NCI-H2171 treated with DMSO at 0.1 percent for 48 hours (cell line): ENCODE results near the gene PARP11.
"Not testable (repeated sequence)": the region's sequence is repeated elsewhere in the genome, so short reads cannot be mapped to it uniquely, and the experiment has no call there.

Experiments
- DNase-seq: peaks from one replicate; lab custom pipeline; 2025; lab: John Stamatoyannopoulos, UW

The PARP11 gene

GRCh38 chr12:3882896-3883564, 9.8 kb upstream of the PARP11 start:
- peak; percentile 31 for DNase-seq

DNA sequence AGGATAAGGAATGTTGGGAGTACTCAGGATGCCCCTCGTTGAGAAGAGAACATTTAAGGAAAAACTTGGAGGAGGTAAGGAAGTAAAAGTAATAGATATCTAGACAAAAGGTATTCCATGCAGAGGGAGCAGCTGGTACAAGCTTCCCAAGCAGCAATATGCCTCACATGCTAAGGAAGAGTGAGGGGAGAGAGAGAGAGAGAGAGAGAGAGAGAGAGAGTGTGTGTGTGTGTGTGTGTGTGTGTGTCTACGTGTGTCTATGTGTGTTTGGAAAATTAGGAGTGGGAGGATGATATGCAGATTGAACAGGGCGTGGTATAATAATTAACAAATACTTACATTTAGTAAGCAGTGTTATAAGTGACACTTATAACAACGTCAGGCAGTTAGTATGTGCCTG, 9.2 kb upstream of the PARP11 start:
- DNase-seq: no peak

DNA sequence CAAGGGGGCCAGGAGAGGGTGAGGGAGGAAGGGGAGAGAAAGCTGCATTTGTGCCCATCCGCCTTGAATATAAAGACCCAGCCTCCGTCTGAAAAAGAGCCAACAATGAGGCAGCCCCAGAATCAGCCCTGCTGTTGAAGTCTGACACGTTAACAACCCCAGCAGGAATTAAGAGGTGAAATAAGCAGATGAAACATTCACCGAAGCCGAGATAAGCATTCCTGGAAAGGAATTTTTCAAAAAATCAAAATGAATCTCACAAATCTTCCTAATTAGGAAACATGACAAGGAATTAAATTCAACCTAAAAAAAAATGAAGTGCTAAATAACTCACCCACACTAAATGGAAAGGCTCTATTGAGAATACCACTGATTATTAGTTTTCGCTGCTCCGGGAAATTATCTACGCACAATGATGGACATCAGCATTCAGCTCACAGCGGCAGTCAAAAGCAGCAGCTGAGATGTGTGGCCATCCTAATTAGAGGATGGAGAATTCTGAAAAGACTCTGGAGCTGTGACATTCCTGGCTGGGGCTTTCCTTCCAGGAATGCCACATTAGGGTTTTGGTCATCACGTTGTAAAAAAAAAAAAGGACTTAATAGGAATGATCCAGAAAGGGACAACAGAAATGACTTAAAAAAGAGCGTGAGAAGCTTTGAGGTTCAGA, 8.2 kb upstream of the PARP11 start:
- no peak for DNase-seq

DNA sequence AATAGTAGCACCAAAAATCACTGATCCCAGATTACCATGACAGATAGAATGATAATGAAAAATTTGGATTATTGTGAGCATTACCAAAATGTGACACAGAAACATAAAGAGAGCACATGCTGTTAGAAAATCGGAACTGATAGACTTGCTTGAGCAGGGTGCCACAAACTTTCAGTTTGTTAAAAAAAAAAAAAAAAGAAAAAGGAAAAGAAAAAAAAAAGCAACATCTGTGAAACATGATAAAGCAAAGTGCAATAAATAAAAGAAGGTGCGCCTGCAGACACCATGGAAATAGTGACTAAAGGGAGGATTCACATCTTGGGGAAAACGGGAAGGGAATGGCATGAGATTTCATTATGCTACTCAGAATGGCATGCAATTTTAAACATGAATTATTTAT, 6.6 kb upstream of the PARP11 start:
- no peak for DNase-seq

GRCh38 chr12:3871356-3871755, 1.8 kb downstream of the PARP11 start:
- no peak for DNase-seq

- DNase-seq: no peak
Measured at GRCh38 chr12:3869865-3870264, 3.3 kb downstream of the PARP11 start.

- no peak for DNase-seq
Measured at GRCh38 chr12:3869433-3869832, 3.8 kb downstream of the PARP11 start.

GRCh38 chr12:3863756-3864155, 9.4 kb downstream of the PARP11 start:
- no peak for DNase-seq

DNA sequence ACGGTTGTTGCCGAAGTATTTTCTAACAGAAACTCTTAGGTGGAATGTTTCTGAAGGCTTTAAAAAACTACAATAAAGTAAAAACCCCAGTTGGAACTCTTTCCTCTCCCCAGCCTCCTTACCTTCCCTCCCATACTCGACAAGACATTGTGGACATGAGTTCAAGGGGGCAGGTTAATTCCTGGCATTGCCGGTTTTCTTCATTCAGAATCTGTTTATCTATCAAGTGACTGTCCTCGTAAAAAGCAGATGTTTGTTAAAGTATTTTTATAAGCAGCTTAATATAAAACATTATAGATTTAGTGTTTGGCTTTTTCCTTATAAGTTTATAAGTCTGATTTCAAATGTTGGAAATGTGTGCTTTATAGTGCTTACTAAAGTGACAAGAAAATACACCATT, 30.7 kb downstream of the PARP11 start:
- no peak for DNase-seq

DNA sequence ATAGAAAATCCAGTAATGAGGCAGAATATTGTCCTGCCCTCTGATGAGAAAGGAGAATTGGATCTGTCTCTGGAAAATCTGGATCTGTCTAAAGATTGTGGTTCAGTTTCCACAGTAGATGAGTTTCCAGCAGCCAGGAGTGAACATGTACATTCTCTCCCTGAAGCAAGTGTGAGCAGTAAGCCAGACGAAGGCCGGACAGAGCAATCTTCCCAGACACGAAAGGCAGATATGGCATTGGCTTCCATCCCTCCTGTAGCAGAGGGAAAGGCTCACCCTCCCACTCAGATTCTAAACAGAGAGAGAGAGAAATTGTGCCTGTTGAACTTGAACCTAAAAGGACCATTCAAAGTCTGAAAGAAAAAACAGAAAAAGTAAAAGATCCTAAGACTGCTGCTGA, 31.4 kb downstream of the PARP11 start:
- DNase-seq: no peak

GRCh38 chr12:3840833-3841232, 32.4 kb downstream of the PARP11 start:
- DNase-seq: not testable (repeated sequence)

GRCh38 chr12:3839745-3840144, 33.5 kb downstream of the PARP11 start:
- DNase-seq: not testable (repeated sequence)

GRCh38 chr12:3838701-3839548, 34.3 kb downstream of the PARP11 start:
- not testable (repeated sequence) for DNase-seq

- no peak for DNase-seq
Measured at GRCh38 chr12:3838076-3838475, 35.1 kb downstream of the PARP11 start.

GRCh38 chr12:3837049-3837448, 36.1 kb downstream of the PARP11 start:
- DNase-seq: peak; percentile 29

GRCh38 chr12:3836641-3837040, 36.6 kb downstream of the PARP11 start:
- no peak for DNase-seq

GRCh38 chr12:3835914-3836313, 37.3 kb downstream of the PARP11 start:
- DNase-seq: no peak

DNA sequence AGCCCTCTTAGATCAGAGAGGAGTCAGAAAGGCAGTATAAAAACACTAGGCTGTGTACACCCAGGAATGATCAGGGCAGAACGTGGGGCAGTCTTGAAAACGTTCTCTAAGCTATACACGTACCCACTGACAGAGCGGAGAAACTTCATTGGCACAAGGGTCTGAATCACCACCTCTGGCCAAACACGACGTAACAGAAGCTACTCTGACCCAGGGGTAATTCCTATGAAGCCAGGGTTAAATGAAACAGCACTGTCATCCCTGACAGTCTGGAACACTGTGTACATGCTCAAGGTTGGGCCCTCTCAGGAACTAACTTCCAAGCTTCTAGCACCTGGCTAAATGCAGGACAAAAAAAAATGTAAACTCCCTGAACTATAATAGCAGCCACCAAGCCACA, 38.4 kb downstream of the PARP11 start:
- no peak for DNase-seq

DNA sequence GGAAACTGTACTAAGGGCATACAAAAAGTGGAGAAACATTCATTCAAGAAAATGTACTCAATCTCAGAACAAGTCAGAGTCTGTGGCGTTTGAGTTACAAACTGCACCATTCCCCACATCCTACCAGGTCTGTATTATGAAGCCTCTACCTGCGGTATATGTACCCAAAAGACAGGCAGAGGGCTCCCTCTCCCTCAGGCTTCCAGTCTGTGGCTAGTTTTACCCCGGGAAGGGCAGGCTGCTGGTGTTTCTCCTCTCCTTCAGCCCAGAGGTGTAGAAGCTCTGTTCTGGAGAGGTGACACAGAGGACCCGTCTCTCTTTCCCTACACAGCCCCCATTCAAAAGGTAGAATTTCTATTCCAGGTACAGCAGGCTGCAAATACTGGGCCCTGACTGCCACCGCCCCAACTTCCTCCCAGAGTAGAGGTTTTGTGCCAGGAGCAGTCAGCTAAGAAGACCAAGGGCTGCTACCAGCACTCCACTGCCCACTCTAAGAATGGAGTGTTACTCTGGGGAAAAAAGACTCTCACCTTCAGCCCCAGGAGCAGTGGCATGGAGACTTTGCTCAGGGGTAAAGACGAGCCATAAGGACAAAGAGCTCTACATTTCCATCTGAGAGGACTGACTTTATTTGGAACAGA, 39.4 kb downstream of the PARP11 start:
- no peak for DNase-seq

- DNase-seq: no peak
Measured at GRCh38 chr12:3832738-3833137, 40.5 kb downstream of the PARP11 start.

DNA sequence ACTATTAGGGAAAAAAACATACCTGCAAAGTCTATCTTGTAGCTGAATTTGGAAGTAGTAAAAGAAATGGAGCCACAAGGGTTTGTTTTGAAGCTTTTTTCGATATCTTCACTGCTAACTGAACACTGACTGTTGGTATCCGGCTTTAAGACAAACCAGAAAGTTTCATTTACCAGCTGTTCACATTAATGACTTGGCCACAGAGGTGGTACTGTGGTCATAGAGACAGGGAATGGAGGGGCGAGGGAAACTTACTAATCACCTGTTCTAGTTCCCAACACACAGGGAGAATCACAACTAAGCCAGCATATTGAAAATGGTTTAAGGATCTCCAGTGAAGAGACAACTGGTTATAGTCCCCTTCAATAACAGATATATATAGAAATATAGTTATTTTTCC, 44.3 kb downstream of the PARP11 start:
- DNase-seq: no peak

GRCh38 chr12:3827301-3828000, 45.7 kb downstream of the PARP11 start:
- DNase-seq: no peak
